HCT116 (cell line): ENCODE results near the gene GPC1. TPM values are rescaled to one million over a fixed set of nuclear protein-coding genes. Genes with fewer than 3 reads are reported as not detected.

Experiments used
- ATAC-seq: fragments of 200-7000 bp; cut with Tn5 transposase; 2 replicates; pipeline ENCODE4 v1.9.1; 2020; ENCODE audit warnings: mild to moderate bottlenecking, moderate library complexity
- BruUV-seq: library from RNA; stranded (reverse); fragments of 400-500 nt; replicated peaks from 2 replicates; lab custom pipeline; 2021; lab: Mats Ljungman, UMichigan
- CTCF ChIA-PET: fragments of 300-600 bp; sonication (Branson Sonifier 250); formaldehyde crosslinking; loops from one replicate; lab custom pipeline; 2021; ENCODE audit warnings: antibody characterized with exemption; lab: Charles Lee
- POLR2A ChIA-PET: fragments of 300-600, 350-600 bp; sonication (Branson Sonifier 250); formaldehyde crosslinking; loops from one replicate; lab custom pipeline; 2021; ENCODE audit warnings: antibody characterized with exemption; lab: Charles Lee
- RAD21 ChIA-PET, 2 experiments: fragments of 300-600 bp; sonication (Branson Sonifier 250); formaldehyde crosslinking; loops; one replicate each; lab custom pipeline; 2023; ENCODE audit warnings: low total read pairs in 2 of 2; ENCODE audit not compliant: uncharacterized antibody in 2 of 2, unreplicated experiment in 2 of 2, low non-redundant PET in 1 of 2; lab: Charles Lee
- DNase-seq: peaks from one replicate; pipeline ENCODE4 v3.0.0-alpha.2; 2010; ENCODE audit warnings: low read depth, low spot score
- H2AFZ ChIP-seq: fragments of 200-600 bp; shearing (Covaris generic), sonication (generic); 2 replicates; pipeline ENCODE4 v1.6.1; 2017; ENCODE audit warnings: low read depth, mixed run types, mixed read lengths, antibody characterized with exemption, low read length; ENCODE audit not compliant: poor library complexity, severe bottlenecking
- H3K27ac ChIP-seq: 2 replicates; pipeline ENCODE4 v1.5.1; 2012; ENCODE audit warnings: low read depth, low read length
- H3K27me3 ChIP-seq: fragments of 200-600 bp; sonication (generic); 2 replicates; pipeline ENCODE4 v1.6.1; 2016; ENCODE audit warnings: mixed run types, low read length, mixed read lengths; ENCODE audit not compliant: insufficient read depth
- H3K36me3 ChIP-seq, 2 experiments: fragments of 200-500 bp in 1 of 2; fragments of 200-600 bp in 1 of 2; sonication (Bioruptor generic) in 1 of 2; sonication (generic) in 1 of 2; 2 replicates each; pipeline versions ENCODE4 v1.5.1 to v1.6.1; 2014 to 2016; ENCODE audit warnings: low read length in 2 of 2, inconsistent platforms in 1 of 2, mixed read lengths in 1 of 2, mixed run types in 1 of 2; ENCODE audit not compliant: insufficient read depth in 2 of 2, control insufficient read depth in 1 of 2
- H3K4me1 ChIP-seq, 2 experiments: fragments of 200-600 bp in 1 of 2; sonication (generic) in 1 of 2; 2 replicates each; pipeline versions ENCODE4 v1.5.1 to v1.6.1; 2012 to 2017; ENCODE audit warnings: low read length in 2 of 2, inconsistent platforms in 1 of 2, mild to moderate bottlenecking in 1 of 2, mixed read lengths in 1 of 2, mixed run types in 1 of 2, moderate library complexity in 1 of 2; ENCODE audit not compliant: insufficient read depth in 2 of 2, control insufficient read depth in 1 of 2
- H3K4me2 ChIP-seq: fragments of 200-600 bp; sonication (generic); 2 replicates; pipeline ENCODE4 v1.6.1; 2017; ENCODE audit warnings: mixed run types, low read length, mixed read lengths
- H3K4me3 ChIP-seq, 2 experiments: fragments of 200-600 bp in 1 of 2; sonication (generic) in 1 of 2; replicated peaks in 1 of 2; 2 replicates each; pipeline ENCODE4 v1.5.1; 2011 to 2016; ENCODE audit warnings: low read length in 2 of 2, control low read depth in 1 of 2, low read depth in 1 of 2, mild to moderate bottlenecking in 1 of 2, mixed read lengths in 1 of 2, mixed run types in 1 of 2
- H3K79me2 ChIP-seq: fragments of 200-600 bp; sonication (generic); 2 replicates; pipeline ENCODE4 v1.6.1; 2017; ENCODE audit warnings: mild to moderate bottlenecking, mixed run types, low read length, moderate library complexity, mixed read lengths; ENCODE audit not compliant: insufficient read depth
- H3K9ac ChIP-seq: fragments of 200-600 bp; sonication (generic); 2 replicates; pipeline ENCODE4 v1.6.1; 2016; ENCODE audit warnings: low read length, mixed read lengths
- H3K9me2 ChIP-seq: fragments of 200-600 bp; sonication (generic), shearing (Covaris generic); 2 replicates; pipeline ENCODE4 v1.6.1; 2017; ENCODE audit warnings: mixed run types, mild to moderate bottlenecking, moderate library complexity; ENCODE audit not compliant: insufficient read depth
- H3K9me3 ChIP-seq, 2 experiments: fragments of 200-500 bp in 1 of 2; fragments of 200-600 bp in 1 of 2; sonication (Bioruptor generic) in 1 of 2; sonication (generic) in 1 of 2; 2 replicates each; pipeline ENCODE4 v1.6.1; 2014 to 2017; ENCODE audit warnings: low read length in 2 of 2, mixed read lengths in 2 of 2, inconsistent platforms in 1 of 2, low read depth in 1 of 2, mild to moderate bottlenecking in 1 of 2, mixed run types in 1 of 2, moderate library complexity in 1 of 2; ENCODE audit not compliant: control insufficient read depth in 1 of 2, insufficient read depth in 1 of 2
- H4K20me1 ChIP-seq: fragments of 200-600 bp; sonication (generic), shearing (Covaris generic); 2 replicates; pipeline ENCODE4 v1.6.1; 2017; ENCODE audit warnings: mixed run types, mild to moderate bottlenecking, moderate library complexity; ENCODE audit not compliant: insufficient read depth
- CEBPB ChIP-seq: IDR thresholded peaks from 2 replicates; pipeline ENCODE4 v1.6.1; 2012; ENCODE audit warnings: low read depth
- EZH2phosphoT487 ChIP-seq: fragments of 200-600 bp; IDR thresholded peaks from 2 replicates; pipeline ENCODE4 v1.6.1; 2018; ENCODE audit warnings: antibody characterized with exemption, borderline replicate concordance
- FOSL1 ChIP-seq: IDR thresholded peaks from 2 replicates; pipeline ENCODE4 v1.6.1; 2012; ENCODE audit warnings: low read depth
- JUND ChIP-seq: IDR thresholded peaks from 2 replicates; pipeline ENCODE4 v1.6.1; 2012
- POLR2AphosphoS5 ChIP-seq: IDR thresholded peaks from 2 replicates; pipeline ENCODE4 v1.6.1; 2011; ENCODE audit warnings: mild to moderate bottlenecking, low read depth, low read length, moderate library complexity
- SIN3A ChIP-seq: IDR thresholded peaks from 2 replicates; pipeline ENCODE4 v1.6.1; 2012; ENCODE audit warnings: low read depth
- YY1 ChIP-seq: IDR thresholded peaks from 2 replicates; pipeline ENCODE4 v1.6.1; 2011; ENCODE audit warnings: low read length, low read depth, moderate library complexity, mild to moderate bottlenecking; ENCODE audit not compliant: insufficient replicate concordance; ENCODE audit errors: extremely low read depth
- ZNF274 ChIP-seq: fragments of 200-500 bp; sonication (Bioruptor generic); IDR thresholded peaks from 2 replicates; pipeline ENCODE4 v1.6.1; 2014; ENCODE audit warnings: mild to moderate bottlenecking, low read depth, low read length, inconsistent platforms
- intact Hi-C: fragments of 100-400 bp; cut with micrococcal nuclease; formaldehyde crosslinking; loops from 2 replicates; pipeline ENCODE4 v1.10.0; 2022
- total RNA-seq: library from RNA; stranded (reverse); gene quantifications from one replicate; pipeline ENCODE4 v1.2.1, GENCODE V29; 2021; ENCODE audit not compliant: unreplicated experiment
- TF ChIP-seq, protein P1 (sequence below): IDR thresholded peaks from 2 replicates; pipeline ENCODE4 v1.6.1; 2011; ENCODE audit warnings: mild to moderate bottlenecking, low read length, moderate library complexity; ENCODE audit not compliant: insufficient replicate concordance; ENCODE audit errors: extremely low read depth
- TF ChIP-seq, protein P2 (sequence below): IDR thresholded peaks from 2 replicates; pipeline ENCODE4 v1.6.1; 2012

The GPC1 gene
- total RNA-seq, 1 experiment from 2014 or later, result 79.1 TPM

DNA sequence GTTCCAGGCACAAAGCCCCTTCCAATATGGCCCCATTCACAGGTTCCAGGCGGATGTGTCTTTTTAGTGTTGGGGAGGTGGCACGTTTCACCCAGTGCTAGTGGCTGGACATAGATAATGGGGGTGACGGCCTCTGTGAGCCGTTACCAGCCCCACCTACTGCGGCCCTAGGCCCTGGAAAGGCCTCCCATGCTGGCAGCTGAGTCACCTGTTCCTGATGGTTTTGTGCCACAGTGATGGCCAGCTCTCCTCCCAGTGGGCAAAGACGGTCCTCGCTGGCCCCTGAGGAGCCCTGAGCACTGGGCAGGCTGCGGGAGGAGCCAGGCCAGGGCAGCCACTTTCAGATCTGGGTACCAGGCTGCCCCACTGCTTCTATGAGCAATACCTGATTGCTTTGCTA lies 40.0 kb upstream of the GPC1 start:
- Histone ChIP-seq H3K4me2 (no peak overlapping the region), H3K27me3 (no peaks in the 10 kb centered on the region), H3K9ac (no peak overlapping the region), H3K4me3 (no peak overlapping the region), H2AFZ (no peak overlapping the region), H3K36me3 (no peaks in the 10 kb centered on the region), H3K9me3 (no peaks in the 10 kb centered on the region), H3K4me1 (no peaks in the 10 kb centered on the region; a peak in 1 of 4 replicates), H3K27ac (no peak overlapping the region), H4K20me1 (no peaks in the 10 kb centered on the region), H3K79me2 (no peaks in the 10 kb centered on the region), H3K9me2 (no peaks in the 10 kb centered on the region)
- ChIA-PET CTCF (no interaction called here), POLR2A (no interaction called here), RAD21 (no interaction called here)
- DNase-seq (no peak), ATAC-seq (no peak)
- BruUV-seq, result no TSS peak
- TF ChIP-seq YY1 (no peak), ZNF274 (no peak)
- intact Hi-C loops, result no loop called here

DNA sequence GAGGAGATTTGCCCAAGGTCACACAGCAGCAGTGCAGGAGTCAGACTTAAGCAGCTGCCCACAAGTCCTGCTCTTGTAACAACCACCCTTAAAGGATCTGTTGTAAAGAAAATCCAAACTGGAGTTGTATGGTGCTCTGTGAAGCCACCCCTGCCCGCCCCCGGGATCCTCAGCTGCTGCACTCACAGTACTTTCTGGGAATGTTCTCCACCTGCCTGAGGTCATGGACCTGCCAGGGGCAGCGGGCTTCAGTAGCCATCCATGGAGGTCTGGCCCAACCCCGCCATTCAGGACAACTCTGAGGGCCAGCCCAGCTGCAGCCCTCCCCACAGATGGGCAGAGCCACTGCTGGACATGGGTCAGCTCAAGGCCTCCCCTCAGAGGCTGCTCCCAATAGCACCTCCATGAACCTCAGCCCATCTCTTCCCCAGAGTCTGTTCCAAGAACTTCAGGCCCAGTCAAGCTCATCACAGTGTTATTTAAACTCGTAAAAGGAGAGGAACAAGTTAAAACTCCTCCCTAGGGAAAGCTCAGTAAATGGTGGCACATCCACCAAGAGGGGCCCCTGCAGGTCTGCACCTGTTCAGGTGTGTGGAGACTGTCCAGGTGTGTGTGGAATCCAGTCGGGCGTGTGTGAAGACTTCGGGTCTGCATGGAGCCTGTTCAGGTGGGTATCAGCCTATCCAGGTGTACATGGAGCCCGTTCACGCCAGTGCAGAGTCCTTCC lies 39.4 kb upstream of the GPC1 start:
- POLR2A ChIA-PET, result no interaction called here
- RAD21 ChIA-PET, result no interaction called here
- H3K4me1 ChIP-seq, result no peaks in the 10 kb centered on the region; a peak in 1 of 4 replicates
- no peak overlapping the region for H2AFZ ChIP-seq
- no peak overlapping the region for H3K4me3 ChIP-seq
- no peaks in the 10 kb centered on the region for H4K20me1 ChIP-seq
- no peaks in the 10 kb centered on the region for H3K79me2 ChIP-seq
- CTCF ChIA-PET, result no interaction called here
- no peak overlapping the region for H3K27ac ChIP-seq
- DNase-seq, result no peak
- no TSS peak for BruUV-seq
- no peak overlapping the region for H3K9ac ChIP-seq
- TF ChIP-seq, protein P1, sequence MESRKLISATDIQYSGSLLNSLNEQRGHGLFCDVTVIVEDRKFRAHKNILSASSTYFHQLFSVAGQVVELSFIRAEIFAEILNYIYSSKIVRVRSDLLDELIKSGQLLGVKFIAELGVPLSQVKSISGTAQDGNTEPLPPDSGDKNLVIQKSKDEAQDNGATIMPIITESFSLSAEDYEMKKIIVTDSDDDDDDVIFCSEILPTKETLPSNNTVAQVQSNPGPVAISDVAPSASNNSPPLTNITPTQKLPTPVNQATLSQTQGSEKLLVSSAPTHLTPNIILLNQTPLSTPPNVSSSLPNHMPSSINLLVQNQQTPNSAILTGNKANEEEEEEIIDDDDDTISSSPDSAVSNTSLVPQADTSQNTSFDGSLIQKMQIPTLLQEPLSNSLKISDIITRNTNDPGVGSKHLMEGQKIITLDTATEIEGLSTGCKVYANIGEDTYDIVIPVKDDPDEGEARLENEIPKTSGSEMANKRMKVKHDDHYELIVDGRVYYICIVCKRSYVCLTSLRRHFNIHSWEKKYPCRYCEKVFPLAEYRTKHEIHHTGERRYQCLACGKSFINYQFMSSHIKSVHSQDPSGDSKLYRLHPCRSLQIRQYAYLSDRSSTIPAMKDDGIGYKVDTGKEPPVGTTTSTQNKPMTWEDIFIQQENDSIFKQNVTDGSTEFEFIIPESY, result no peak
- TF ChIP-seq FOSL1 (no peak), ZNF274 (no peak), EZH2phosphoT487 (no peak), SIN3A (no peak), POLR2AphosphoS5 (no peak), CEBPB (no peak), JUND (no peak)
- TF ChIP-seq, protein P2, sequence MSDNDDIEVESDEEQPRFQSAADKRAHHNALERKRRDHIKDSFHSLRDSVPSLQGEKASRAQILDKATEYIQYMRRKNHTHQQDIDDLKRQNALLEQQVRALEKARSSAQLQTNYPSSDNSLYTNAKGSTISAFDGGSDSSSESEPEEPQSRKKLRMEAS, result no peak
- TF ChIP-seq, all 23 proteins: peak for 0
- no peaks in the 10 kb centered on the region for H3K27me3 ChIP-seq
- no peaks in the 10 kb centered on the region for H3K9me2 ChIP-seq
- intact Hi-C loops, result no loop called here
- H3K36me3 ChIP-seq, result no peaks in the 10 kb centered on the region
- H3K9me3 ChIP-seq, result no peaks in the 10 kb centered on the region
- no peak overlapping the region for H3K4me2 ChIP-seq
- ATAC-seq, result no peak
